ENCODE results near the gene ZNF771. TPM values are rescaled to one million over a fixed set of nuclear protein-coding genes. Genes with fewer than 3 reads are reported as not detected.
A peak's percentile ranks its signal among the peaks of the same experiment; 100 is the strongest.

ZNF771 gene
- polyA plus RNA-seq, 1 of the 3 experiments (the other 2 are of a cell fraction), result 20.4 TPM

DNA sequence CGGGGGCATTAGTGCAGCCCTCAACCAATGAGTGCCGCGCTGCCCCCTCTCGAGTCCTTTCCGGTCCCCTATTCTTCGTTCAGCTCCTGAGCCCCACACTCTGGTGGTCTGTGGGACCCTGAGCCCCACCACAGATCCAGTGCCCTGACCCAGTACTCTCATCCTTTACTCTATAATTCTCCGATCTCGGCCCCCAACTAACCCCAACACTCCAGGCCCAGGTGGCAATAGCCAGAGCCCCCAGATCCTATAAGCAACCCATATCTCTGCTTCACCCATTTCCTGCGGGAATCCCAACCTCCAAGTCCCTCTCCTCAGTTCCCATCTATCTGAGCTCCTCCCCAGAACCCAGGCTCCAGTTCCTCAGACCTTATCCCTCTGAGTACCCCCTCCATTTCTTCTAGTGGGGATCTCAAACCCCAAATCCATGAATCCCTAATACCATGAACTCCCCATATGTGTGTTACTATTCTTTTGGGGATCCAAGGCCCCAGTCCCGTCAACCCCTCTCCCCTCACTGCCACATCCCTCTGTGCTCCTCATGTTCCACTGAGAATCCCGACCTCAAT lies 36.1 kb upstream of the ZNF771 start:
- Histone ChIP-seq H3K27ac (ENCODE audit: low read depth in 2 of 2, low read length in 1 of 2) (peak overlapping the region; percentile 38 to 91; a peak in 3 of 4 replicates), H3K27me3 (ENCODE audit: insufficient read depth) (no peaks in the 10 kb centered on the region), H3K79me2 (ENCODE audit: insufficient read depth) (peaks cover 36% of the 10 kb centered on the region), H3K9ac (peak overlapping the region; percentile 45), H3K4me2 (peak overlapping the region; percentile 81), H3K9me2 (no peaks in the 10 kb centered on the region), H3K9me3 (no peaks in the 10 kb centered on the region), H3F3A (replicated peaks; ENCODE audit: insufficient read depth) (no peaks in the 10 kb centered on the region), H2AFZ (ENCODE audit: low read depth) (peak overlapping the region; percentile 63; the same call in 1 of the 2 replicates), H3K4me1 (ENCODE audit: control insufficient read depth in 1 of 2, insufficient read depth in 2 of 2, low read depth in 1 of 2, low read length in 1 of 2) (peaks cover 4 to 37% of the 10 kb centered on the region in 2 experiments; a peak in 3 of 4 replicates), H3K36me3 (replicated peaks in 1 of 2; ENCODE audit: control insufficient read depth in 1 of 2, insufficient read depth in 2 of 2, low read length in 1 of 2) (peaks cover 0 to 3% of the 10 kb centered on the region in 2 experiments), H3K4me3 (ENCODE audit: low read depth in 2 of 2, low read length in 1 of 2) (peak overlapping the region; percentile 51 to 63), H4K20me1 (ENCODE audit: insufficient read depth) (peaks cover 32% of the 10 kb centered on the region)
- TF ChIP-seq JUND (IDR thresholded peaks at IDR 0.05) (no peak), NFIC (IDR thresholded peaks at IDR 0.05; ENCODE audit: borderline replicate concordance) (no peak), CHD2 (IDR thresholded peaks at IDR 0.05; ENCODE audit: low read length, partially characterized antibody) (no peak), TEAD4 (IDR thresholded peaks at IDR 0.05; ENCODE audit: borderline replicate concordance, insufficient read depth) (no peak), FOXJ3 (CRISPR knock-in tag; IDR thresholded peaks at IDR 0.05) (no peak), YY1 (IDR thresholded peaks at IDR 0.05; ENCODE audit: low read depth) (no peak), MXI1 (IDR thresholded peaks at IDR 0.05; ENCODE audit: low read depth, low read length) (no peak), RAD21 (IDR thresholded peaks at IDR 0.05; ENCODE audit: low read length) (no peak), GABPA (IDR thresholded peaks at IDR 0.05; ENCODE audit: low read depth) (no peak)
- TF ChIP-seq, protein P1, sequence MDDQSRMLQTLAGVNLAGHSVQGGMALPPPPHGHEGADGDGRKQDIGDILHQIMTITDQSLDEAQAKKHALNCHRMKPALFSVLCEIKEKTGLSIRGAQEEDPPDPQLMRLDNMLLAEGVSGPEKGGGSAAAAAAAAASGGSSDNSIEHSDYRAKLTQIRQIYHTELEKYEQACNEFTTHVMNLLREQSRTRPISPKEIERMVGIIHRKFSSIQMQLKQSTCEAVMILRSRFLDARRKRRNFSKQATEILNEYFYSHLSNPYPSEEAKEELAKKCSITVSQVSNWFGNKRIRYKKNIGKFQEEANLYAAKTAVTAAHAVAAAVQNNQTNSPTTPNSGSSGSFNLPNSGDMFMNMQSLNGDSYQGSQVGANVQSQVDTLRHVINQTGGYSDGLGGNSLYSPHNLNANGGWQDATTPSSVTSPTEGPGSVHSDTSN (IDR thresholded peaks at IDR 0.05), result no peak
- TF ChIP-seq, protein P2, sequence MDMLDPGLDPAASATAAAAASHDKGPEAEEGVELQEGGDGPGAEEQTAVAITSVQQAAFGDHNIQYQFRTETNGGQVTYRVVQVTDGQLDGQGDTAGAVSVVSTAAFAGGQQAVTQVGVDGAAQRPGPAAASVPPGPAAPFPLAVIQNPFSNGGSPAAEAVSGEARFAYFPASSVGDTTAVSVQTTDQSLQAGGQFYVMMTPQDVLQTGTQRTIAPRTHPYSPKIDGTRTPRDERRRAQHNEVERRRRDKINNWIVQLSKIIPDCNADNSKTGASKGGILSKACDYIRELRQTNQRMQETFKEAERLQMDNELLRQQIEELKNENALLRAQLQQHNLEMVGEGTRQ (IDR thresholded peaks at IDR 0.05; ENCODE audit: borderline replicate concordance, low read depth, low read length), result no peak
- TF ChIP-seq, protein P3, sequence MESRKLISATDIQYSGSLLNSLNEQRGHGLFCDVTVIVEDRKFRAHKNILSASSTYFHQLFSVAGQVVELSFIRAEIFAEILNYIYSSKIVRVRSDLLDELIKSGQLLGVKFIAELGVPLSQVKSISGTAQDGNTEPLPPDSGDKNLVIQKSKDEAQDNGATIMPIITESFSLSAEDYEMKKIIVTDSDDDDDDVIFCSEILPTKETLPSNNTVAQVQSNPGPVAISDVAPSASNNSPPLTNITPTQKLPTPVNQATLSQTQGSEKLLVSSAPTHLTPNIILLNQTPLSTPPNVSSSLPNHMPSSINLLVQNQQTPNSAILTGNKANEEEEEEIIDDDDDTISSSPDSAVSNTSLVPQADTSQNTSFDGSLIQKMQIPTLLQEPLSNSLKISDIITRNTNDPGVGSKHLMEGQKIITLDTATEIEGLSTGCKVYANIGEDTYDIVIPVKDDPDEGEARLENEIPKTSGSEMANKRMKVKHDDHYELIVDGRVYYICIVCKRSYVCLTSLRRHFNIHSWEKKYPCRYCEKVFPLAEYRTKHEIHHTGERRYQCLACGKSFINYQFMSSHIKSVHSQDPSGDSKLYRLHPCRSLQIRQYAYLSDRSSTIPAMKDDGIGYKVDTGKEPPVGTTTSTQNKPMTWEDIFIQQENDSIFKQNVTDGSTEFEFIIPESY (IDR thresholded peaks at IDR 0.05; ENCODE audit: borderline replicate concordance, low read depth), result no peak
- WGBS (ENCODE audit: low lambda C conversion rate), result 29% methylated on average over 7 of the region's 11 CpGs
- ChIA-PET CTCF (interaction anchor here (0.8 to 1.8 kb wide), 6 partner anchors 10 to 47 kb away, joined by 3 to 7 read pairs (median 4); partner anchors contain the start of gene ZNF48), POLR2A (interaction anchor here (1.2 to 3.4 kb wide), 5 partner anchors 16 to 46 kb away, joined by 4 to 19 read pairs (median 10); partner anchors contain the start of genes CD2BP2, ZNF48 and ZNF771)
- no peak for DNase-seq
